ENCODE data around the gene UBL5. TPM values are rescaled to one million over a fixed set of nuclear protein-coding genes. Genes with fewer than 3 reads are reported as not detected.

The UBL5 gene
- 2,269 and 2,602 TPM in 2 replicates for polyA plus RNA-seq (2012; rRNA removed)
- 2,682 and 3,847 TPM in 2 replicates for polyA plus RNA-seq (2012; cell fraction: cytosol; rRNA removed)
- polyA plus RNA-seq (2012; cell fraction: nucleus; rRNA removed): 748 and 798 TPM in 2 replicates

- Histone ChIP-seq H3K36me3 (replicated peaks in 1 of 2; ENCODE audit: control insufficient read depth in 1 of 2, insufficient read depth in 2 of 2, low read length in 1 of 2) (peaks cover 8 to 35% of the 10 kb centered on the region in 2 experiments), H3F3A (replicated peaks; ENCODE audit: insufficient read depth) (peaks cover 11% of the 10 kb centered on the region), H3K27ac (ENCODE audit: low read depth in 2 of 2, low read length in 1 of 2) (peak within 1 kb of the TSS; percentile 66 to 67), H3K9me3 (no peaks in the 10 kb centered on the region), H3K27me3 (ENCODE audit: insufficient read depth) (no peaks in the 10 kb centered on the region), H4K20me1 (ENCODE audit: insufficient read depth) (peaks cover 12% of the 10 kb centered on the region; the same call in 1 of the 2 replicates), H3K4me1 (ENCODE audit: control insufficient read depth in 1 of 2, insufficient read depth in 2 of 2, low read depth in 1 of 2, low read length in 1 of 2) (peaks cover 0 to 7% of the 10 kb centered on the region in 2 experiments; a peak in 1 of 4 replicates), H3K9ac (peak within 1 kb of the TSS; percentile 86), H3K79me2 (ENCODE audit: insufficient read depth) (peaks cover 80% of the 10 kb centered on the region), H3K4me3 (ENCODE audit: low read depth in 2 of 2, low read length in 1 of 2) (peak within 1 kb of the TSS; percentile 76 to 92), H3K4me2 (peak within 1 kb of the TSS; percentile 88), H2AFZ (ENCODE audit: low read depth) (peak within 1 kb of the TSS; percentile 82), H3K9me2 (no peaks in the 10 kb centered on the region)
- DNase-seq: peak; percentile 95
- POLR2A ChIA-PET: interaction anchor here (0.5 to 1.2 kb wide), 5 partner anchors 8 to 368 kb away, joined by 3 to 6 read pairs (median 3); partner anchors contain the start of genes FBXL12 and ZNF846
- WGBS (ENCODE audit: low lambda C conversion rate): 1% methylated on average over 47 of the region's 62 CpGs
- CTCF ChIA-PET: interaction anchor here (0.6 to 1.6 kb wide), 4 partner anchors 86 to 1122 kb away, joined by 3 to 7 read pairs (median 4); no protein-coding TSS in a partner anchor
- TF ChIP-seq EZH2phosphoT487 (IDR thresholded peaks at IDR 0.05; ENCODE audit: borderline replicate concordance, low read depth) (no peak), RXRA (IDR thresholded peaks at IDR 0.05; ENCODE audit: borderline replicate concordance, low read depth) (no peak), NFIC (IDR thresholded peaks at IDR 0.05; ENCODE audit: borderline replicate concordance) (no peak), SMC3 (IDR thresholded peaks at IDR 0.05; ENCODE audit: low read depth, low read length) (no peak), PBX3 (IDR thresholded peaks at IDR 0.05) (no peak), IRF3 (IDR thresholded peaks at IDR 0.05; ENCODE audit: low read depth, low read length) (no peak), FOSL2 (IDR thresholded peaks at IDR 0.05; ENCODE audit: borderline replicate concordance, low read depth) (no peak), RAD21 (IDR thresholded peaks at IDR 0.05; ENCODE audit: low read length) (no peak), FOXM1 (IDR thresholded peaks at IDR 0.05; ENCODE audit: low read depth) (no peak), CHD2 (IDR thresholded peaks at IDR 0.05; ENCODE audit: low read length, partially characterized antibody) (peak; percentile 95), USF2 (IDR thresholded peaks at IDR 0.05; ENCODE audit: borderline replicate concordance, low read depth, low read length) (no peak), POLR2AphosphoS5 (IDR thresholded peaks at IDR 0.05; ENCODE audit: low read depth, low read length) (peak; percentile 97), TCF12 (IDR thresholded peaks at IDR 0.05) (peak; percentile 31; the same call in 1 of the 2 replicates), REST (IDR thresholded peaks at IDR 0.05; ENCODE audit: low read depth, low read length) (no peak), YY1 (IDR thresholded peaks at IDR 0.05; ENCODE audit: low read depth) (peak; percentile 44; the same call in 1 of the 2 replicates), MXI1 (IDR thresholded peaks at IDR 0.05; ENCODE audit: low read depth, low read length) (peak; percentile 93), TEAD4 (IDR thresholded peaks at IDR 0.05; ENCODE audit: borderline replicate concordance, insufficient read depth) (no peak), JUND (IDR thresholded peaks at IDR 0.05) (no peak), RFX5 (IDR thresholded peaks at IDR 0.05; ENCODE audit: low read length) (no peak), SIN3A (IDR thresholded peaks at IDR 0.05; ENCODE audit: borderline replicate concordance, low read depth, low read length) (peak; percentile 69; the same call in 1 of the 2 replicates), MAX (IDR thresholded peaks at IDR 0.05; ENCODE audit: low read depth) (peak; percentile 91), FOXJ3 (CRISPR knock-in tag; IDR thresholded peaks at IDR 0.05) (no peak), GATA2 (CRISPR knock-in tag; IDR thresholded peaks at IDR 0.05) (no peak), USF1 (IDR thresholded peaks at IDR 0.05; ENCODE audit: borderline replicate concordance, low read depth) (peak; percentile 64; the same call in 1 of the 2 replicates)
These were observed at the start of gene UBL5 for GRCh38 chr19:9827289-9828238. TSS of gene UBL5 (plus strand) at chr19:9827918. CDS start at chr19:9828338, 420 bp downstream.
